ENCODE measurements around the gene PLPP2.

PLPP2 gene

GRCh38 chr19:313988-314815, 23.0 kb upstream of the PLPP2 start:
- no peak for DNase-seq

DNA sequence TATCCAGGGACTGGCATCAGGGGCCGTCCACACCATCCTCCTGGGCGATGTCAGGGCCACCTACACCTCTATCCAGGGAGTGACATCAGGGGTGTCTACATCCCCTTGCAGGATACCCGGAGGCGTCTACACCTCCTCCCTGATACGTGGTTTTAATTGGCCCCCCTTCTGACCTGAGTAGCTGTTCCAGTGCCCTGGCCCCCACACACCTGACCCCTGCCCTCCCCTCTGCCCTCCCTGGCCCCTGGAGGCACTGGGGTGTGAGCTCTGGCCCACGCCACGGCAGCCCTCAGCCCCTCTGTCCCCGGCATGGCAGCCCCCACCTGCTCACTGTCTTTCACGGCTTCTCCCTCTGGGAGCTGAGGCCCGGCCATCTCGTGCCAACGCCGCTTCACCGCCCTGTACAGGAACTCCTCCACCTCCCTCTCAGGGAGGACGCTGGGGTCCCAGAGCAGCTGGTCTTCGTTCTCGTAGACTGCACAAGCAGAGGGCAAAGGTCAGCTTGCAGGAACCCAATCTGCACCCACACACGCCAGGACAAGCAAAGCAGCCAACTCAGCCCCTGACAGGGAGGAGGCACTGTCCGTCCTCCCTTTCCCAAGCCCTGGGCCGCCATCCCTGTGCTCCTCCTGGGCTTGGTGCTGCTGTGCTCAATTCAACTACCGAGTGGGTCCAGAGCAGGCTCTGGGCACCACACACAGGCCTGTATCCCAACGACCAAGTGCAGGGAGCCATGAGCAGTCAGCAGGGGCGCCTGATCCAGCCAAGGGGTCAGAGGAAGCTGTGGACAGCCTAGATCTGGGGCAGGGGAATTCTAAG, 22.2 kb upstream of the PLPP2 start:
- DNase-seq, result no peak

DNA sequence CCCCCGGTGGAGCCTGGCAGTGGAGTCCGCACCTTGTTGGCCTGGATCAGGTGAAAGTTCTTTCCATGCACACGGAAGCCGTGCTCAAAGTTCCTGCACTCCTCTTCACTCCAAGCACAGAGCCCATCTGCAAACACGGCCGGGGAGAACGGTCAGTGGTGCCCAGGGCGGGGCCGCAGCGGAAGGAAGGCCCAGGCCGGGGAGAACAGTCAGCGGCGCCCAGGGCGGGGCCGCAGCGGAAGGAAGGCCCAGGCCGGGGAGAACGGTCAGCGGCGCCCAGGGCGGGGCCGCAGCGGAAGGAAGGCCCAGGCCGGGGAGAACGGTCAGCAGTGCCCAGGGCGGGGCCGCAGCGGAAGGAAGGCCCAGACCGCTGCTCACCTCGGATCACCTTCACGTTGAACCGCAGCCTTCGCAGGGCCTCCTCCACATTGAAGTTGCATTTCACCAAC, 20.6 kb upstream of the PLPP2 start:
- no peak for DNase-seq

GRCh38 chr19:310781-311496, 19.7 kb upstream of the PLPP2 start:
- no peak for DNase-seq

DNA sequence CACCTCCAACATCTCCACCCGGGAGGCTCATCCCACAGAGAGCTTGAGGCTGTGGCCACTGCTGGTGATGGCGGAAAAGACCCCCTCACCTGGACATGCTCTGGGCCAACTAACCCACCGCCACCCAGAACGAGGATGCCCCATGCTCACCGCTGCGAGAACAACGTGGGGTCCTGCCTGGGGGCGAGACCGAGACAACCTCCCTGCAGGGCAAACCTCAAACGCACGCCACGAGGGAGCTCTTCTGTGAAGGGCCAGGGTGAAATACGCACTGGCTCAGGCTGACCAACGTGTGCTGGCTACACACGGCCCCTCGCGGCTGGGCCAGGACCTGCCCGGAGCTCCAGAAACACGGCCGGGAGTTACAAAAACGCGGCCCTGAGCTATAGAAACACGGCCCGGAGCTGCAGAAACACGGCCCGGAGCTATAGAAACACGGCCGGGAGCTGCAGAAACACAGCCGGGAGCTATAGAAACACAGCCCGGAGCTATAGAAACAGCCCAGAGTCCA, 19.0 kb upstream of the PLPP2 start:
- DNase-seq, result no peak

DNA sequence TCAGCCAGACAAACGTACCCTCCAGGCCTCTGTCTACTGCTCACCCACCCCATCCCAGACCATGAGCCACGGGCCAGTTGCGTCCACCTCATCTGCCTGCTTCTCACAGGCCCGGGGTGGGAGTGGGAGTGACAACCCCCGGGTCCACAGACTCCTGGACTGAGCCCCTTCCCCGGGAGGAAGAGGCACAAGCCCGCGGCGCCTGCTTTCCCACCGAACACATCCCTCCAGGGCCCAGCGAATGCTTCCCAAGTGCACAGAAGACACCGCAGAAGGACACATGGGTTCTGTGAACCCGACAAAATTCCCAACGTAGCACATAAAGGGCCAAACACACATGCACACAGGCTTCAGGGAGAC, 18.0 kb upstream of the PLPP2 start:
- DNase-seq, result no peak

- DNase-seq, result no peak
Observed at GRCh38 chr19:308471-309205, 17.4 kb upstream of the PLPP2 start.

- DNase-seq, result no peak
Observed at GRCh38 chr19:307793-308420, 16.7 kb upstream of the PLPP2 start.

DNA sequence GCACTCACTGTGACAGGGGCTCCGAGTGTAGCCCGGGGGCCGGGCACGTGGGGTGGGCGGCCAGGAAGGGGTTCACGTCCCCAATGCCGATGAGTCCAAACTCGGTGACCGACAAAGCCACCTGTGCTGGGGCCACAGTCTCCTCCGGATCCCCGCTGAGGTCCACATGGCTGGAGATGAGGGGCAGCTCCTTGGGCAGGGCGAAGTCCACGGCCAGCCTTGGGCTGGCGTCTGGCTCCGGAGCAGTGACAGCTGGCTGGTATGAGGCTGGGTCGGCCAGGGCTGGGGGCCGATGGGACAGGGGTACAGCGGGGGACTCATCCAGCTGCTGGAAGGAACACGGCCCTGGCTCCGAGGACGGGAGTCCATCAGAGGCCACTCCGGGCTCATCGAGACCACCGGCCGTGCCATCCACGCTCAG, 15.9 kb upstream of the PLPP2 start:
- DNase-seq, result no peak

DNA sequence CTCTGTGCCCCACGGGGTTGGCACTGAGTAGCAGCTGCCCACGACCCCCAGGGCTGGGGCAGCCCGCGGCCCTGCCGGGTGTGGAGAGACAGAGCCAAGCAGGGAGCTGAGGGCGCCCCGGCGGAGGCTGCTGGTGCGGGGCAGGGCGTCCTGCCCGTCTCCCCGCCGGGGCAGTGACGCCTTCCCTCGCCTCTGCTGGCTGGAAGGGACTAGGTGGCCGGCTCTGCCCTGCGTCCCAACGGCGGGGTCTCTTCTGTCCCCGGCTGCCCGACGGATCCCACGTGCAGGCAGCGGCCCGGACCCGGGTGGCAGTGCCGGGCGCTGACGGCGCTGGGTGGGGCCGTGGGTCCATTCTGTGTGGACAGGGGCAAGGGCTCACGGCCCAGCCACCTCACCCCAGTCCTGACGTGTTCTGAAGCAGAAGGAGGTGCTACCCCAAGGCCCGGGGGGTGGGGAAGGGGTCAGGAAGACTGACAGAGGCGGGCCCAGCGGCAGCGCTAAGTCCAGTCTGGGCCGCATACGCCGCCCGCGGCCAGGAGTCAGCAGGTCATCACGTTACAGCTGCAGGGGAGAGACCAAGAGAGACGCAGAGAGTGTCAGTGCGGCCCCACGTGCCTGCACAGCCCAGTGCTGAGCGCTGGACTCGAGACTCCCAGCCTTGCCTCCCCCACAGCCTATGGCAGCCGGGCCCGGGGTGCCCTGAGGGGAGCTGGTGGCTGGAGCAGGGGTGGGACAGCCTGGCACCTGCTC, 15.1 kb upstream of the PLPP2 start:
- no peak for DNase-seq

GRCh38 chr19:305240-306150, 14.3 kb upstream of the PLPP2 start:
- no peak for DNase-seq

DNA sequence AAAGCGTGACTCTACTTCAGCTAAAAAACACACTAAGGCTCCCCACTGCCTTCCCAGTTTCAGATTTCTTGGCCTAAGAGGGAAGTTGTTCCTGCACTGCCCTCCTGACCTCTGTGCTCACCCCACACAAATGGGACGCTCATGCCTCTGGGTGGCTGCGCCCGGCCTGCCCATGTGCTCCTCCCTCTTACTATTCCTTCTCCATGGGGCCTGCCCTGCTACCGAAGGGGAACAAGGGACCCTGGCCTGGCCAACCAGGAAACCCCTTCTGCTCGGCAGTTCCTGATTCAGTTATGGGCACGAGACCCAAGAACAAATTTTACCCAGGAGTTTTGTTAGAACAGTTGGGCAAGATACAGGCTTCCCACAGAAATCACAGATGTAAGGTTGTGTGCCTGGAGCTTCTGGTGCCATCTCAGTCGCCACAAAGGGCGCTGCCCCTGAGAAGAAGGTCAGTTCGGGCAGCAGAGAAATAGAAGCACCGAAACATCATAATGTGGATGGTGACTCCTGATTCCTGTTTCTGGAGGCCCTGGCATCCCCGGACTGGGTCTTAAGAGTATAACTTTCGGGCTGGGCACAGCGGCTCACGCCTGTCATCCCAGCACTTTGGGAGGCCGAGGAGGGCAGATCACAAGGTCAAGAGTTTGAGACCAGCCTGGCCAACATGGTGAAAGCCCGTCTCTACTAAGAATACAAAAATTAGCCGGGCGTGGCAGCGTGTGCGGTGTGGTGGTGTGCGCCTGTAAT, 5.4 kb upstream of the PLPP2 start:
- DNase-seq, result no peak

DNA sequence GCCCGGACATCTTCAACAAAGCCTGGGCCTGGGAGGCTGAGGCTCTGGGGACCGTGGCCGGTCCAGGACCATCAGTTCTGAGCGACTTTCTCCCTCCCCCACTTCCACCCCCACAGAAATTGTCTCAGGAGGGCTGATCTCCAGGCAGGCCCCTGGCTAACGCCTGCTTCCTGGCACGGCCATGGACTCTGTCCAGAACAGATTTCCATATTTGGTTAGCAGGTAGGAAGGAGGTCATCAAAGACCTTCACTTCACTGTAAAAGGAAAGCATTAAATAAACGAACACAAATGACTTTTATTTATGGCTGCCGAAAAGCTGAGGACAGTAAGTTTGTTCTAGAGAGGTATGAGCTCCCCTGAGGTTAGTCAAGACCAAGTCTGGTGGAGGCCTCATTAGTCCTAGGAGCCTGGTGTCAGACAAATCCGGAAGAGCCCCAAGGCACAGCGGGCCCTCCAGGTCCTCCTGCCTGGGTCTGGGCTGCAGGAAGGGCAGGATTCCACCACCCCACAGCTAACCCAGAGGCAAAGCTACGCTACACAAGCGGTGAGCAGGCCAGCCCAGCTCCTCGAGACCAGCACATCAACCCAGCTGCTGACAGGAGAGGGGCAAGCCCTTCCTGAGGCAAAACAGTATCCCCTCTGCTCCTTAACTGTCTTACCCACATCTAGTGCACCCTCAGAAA, 4.6 kb upstream of the PLPP2 start:
- DNase-seq, result no peak

- no peak for DNase-seq
Observed at GRCh38 chr19:294946-295686, 3.9 kb upstream of the PLPP2 start.

DNA sequence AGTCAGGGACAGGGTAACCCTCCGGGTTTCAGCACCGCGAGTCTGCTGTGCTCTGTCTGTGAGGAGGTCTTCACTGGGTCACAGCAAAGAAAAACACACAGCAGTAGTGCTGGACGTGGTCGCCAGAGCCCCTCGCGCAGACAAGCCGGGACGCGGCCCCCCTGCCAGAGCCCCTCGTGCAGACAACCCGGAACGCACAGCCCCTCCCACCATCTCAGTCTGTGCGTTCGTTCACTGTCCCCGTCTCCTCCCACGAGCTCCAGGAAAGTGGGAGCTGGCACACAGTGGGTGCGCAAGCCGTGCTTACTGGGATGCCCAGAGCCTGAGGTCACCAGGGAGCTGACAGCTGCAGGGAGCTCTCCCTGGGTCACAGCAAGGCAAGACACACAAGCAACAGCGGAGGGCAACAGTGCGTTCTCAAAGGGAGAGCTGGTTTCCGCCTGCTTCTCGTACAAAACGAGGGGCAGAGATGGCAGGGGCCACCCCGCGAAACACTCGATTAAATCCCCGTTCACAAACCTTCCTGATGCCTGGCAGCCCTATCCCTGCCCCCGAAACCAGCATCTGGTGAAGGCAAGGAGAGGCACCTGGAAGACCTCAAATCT, 3.2 kb upstream of the PLPP2 start:
- DNase-seq, result no peak

GRCh38 chr19:293436-294110, 2.4 kb upstream of the PLPP2 start:
- DNase-seq, result no peak

- no peak for DNase-seq
Observed at GRCh38 chr19:292951-293350, 1.7 kb upstream of the PLPP2 start.

Data from femur (tissue), 1 donor.